ENCODE results near the gene TAF10.

- TF ChIP-seq, protein P1, sequence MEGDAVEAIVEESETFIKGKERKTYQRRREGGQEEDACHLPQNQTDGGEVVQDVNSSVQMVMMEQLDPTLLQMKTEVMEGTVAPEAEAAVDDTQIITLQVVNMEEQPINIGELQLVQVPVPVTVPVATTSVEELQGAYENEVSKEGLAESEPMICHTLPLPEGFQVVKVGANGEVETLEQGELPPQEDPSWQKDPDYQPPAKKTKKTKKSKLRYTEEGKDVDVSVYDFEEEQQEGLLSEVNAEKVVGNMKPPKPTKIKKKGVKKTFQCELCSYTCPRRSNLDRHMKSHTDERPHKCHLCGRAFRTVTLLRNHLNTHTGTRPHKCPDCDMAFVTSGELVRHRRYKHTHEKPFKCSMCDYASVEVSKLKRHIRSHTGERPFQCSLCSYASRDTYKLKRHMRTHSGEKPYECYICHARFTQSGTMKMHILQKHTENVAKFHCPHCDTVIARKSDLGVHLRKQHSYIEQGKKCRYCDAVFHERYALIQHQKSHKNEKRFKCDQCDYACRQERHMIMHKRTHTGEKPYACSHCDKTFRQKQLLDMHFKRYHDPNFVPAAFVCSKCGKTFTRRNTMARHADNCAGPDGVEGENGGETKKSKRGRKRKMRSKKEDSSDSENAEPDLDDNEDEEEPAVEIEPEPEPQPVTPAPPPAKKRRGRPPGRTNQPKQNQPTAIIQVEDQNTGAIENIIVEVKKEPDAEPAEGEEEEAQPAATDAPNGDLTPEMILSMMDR (IDR thresholded peaks at IDR 0.05): no peak
- no peak for TF ChIP-seq POLR2A (IDR thresholded peaks at IDR 0.05)
Observed at GRCh38 chr11:6622261-6623171, 10.5 kb upstream of the TAF10 start.

Measured in right lobe of liver (tissue), 4 donors.